NB4 (cell line): ENCODE measurements around the gene GLI1.

Experiments
- DNase-seq: peaks from one replicate; pipeline ENCODE4 v3.0.0; 2010; ENCODE audit warnings: low read depth
- H3K4me3 ChIP-seq: one replicate; pipeline ENCODE4 v1.5.1; 2011; ENCODE audit warnings: mild to moderate bottlenecking, low read depth, low read length, moderate library complexity
- CTCF ChIP-seq: IDR thresholded peaks from one replicate; pipeline ENCODE4 v1.5.1; 2012; ENCODE audit warnings: low read depth, low read length
- MAX ChIP-seq: IDR thresholded peaks from 2 replicates; pipeline ENCODE4 v1.6.1; 2011; ENCODE audit warnings: low read depth, low read length
- MYC ChIP-seq: IDR thresholded peaks from 2 replicates; pipeline ENCODE4 v1.6.1; 2011; ENCODE audit warnings: low read depth, low read length
- POLR2A ChIP-seq: IDR thresholded peaks from 2 replicates; pipeline ENCODE4 v1.6.1; 2011; ENCODE audit warnings: mild to moderate bottlenecking; ENCODE audit not compliant: insufficient read length; ENCODE audit errors: extremely low read depth

The GLI1 gene

GRCh38 chr12:57448669-57449068 lies 10.9 kb upstream of the GLI1 start:
- DNase-seq, result no peak
- H3K4me3 ChIP-seq, result no peak overlapping the region
- TF ChIP-seq CTCF (no peak), POLR2A (no peak), MYC (no peak), MAX (no peak)

- no peak overlapping the region for H3K4me3 ChIP-seq
- no peak for DNase-seq
- TF ChIP-seq POLR2A (no peak), MAX (no peak)
Observed at GRCh38 chr12:57449375-57449774, 10.2 kb upstream of the GLI1 start.

GRCh38 chr12:57450057-57450456 lies 9.5 kb upstream of the GLI1 start:
- H3K4me3 ChIP-seq, result no peak overlapping the region
- no peak for TF ChIP-seq MYC
- no peak for TF ChIP-seq MAX
- TF ChIP-seq POLR2A, result no peak
- no peak for TF ChIP-seq CTCF
- DNase-seq, result no peak

- TF ChIP-seq POLR2A (no peak), MAX (peak; percentile 40; the same call in 1 of the 2 replicates), CTCF (no peak), MYC (peak; percentile 29; the same call in 1 of the 2 replicates)
- no peak for DNase-seq
- no peak overlapping the region for H3K4me3 ChIP-seq
Observed at GRCh38 chr12:57451233-57451778, 8.3 kb upstream of the GLI1 start.

- H3K4me3 ChIP-seq, result no peak overlapping the region
- TF ChIP-seq MYC, result no peak
- TF ChIP-seq POLR2A, result no peak
- peak; percentile 39 for DNase-seq
Observed at GRCh38 chr12:57452181-57452936, 7.2 kb upstream of the GLI1 start.

GRCh38 chr12:57452937-57453509 lies 6.6 kb upstream of the GLI1 start:
- peak; percentile 79 for DNase-seq
- 0 out of 2 replicates have a peak, but pooled peaks have one; percentile 22 for TF ChIP-seq MYC
- TF ChIP-seq CTCF, result peak; percentile 95
- peak; percentile 49; the same call in 1 of the 2 replicates for TF ChIP-seq MAX
- no peak for TF ChIP-seq POLR2A
- no peak overlapping the region for H3K4me3 ChIP-seq

GRCh38 chr12:57454213-57454565 lies 5.4 kb upstream of the GLI1 start:
- TF ChIP-seq POLR2A, result no peak
- no peak for TF ChIP-seq MYC
- TF ChIP-seq CTCF, result no peak
- TF ChIP-seq MAX, result no peak
- no peak overlapping the region for H3K4me3 ChIP-seq
- DNase-seq, result no peak
